Peyer's patch (tissue), 4 donors: Measurements from ENCODE around the gene PARD6B. TPM values are rescaled to one million over a fixed set of nuclear protein-coding genes. Genes with fewer than 3 reads are reported as not detected.
A peak's percentile ranks its signal among the peaks of the same experiment; 100 is the strongest.

Source experiments
- DNase-seq, 3 donors: peaks; one replicate each; pipeline ENCODE4 v3.0.0-alpha.2; 2017 to 2019
- H3K27ac ChIP-seq, 4 donors: fragments of 200-600 bp; sonication (generic); one replicate each; pipeline ENCODE4 v1.5.1; 2016 to 2019
- H3K27me3 ChIP-seq, 2 donors: fragments of 200-600 bp; sonication (generic); one replicate each; pipeline ENCODE4 v1.5.1; 2019
- H3K36me3 ChIP-seq, 3 donors: fragments of 200-600 bp; sonication (generic); one replicate each; pipeline ENCODE4 v1.5.1; 2016 to 2019
- H3K4me1 ChIP-seq, 4 donors: fragments of 200-600 bp; sonication (generic); one replicate each; pipeline ENCODE4 v1.5.1; 2016 to 2019
- H3K4me3 ChIP-seq, 4 donors: fragments of 200-600 bp; sonication (generic); 1 replicate in 3 of 4; 2 replicates in 1 of 4; pipeline ENCODE4 v1.5.1; 2016 to 2019; ENCODE audit warnings: mild to moderate bottlenecking in 1 of 4
- H3K9me3 ChIP-seq, 4 donors: fragments of 200-600 bp; sonication (generic); one replicate each; pipeline ENCODE4 v1.5.1; 2016 to 2019; ENCODE audit warnings: mild to moderate bottlenecking in 1 of 4
- CTCF ChIP-seq, 6 experiments: fragments of 450-650 bp in 4 of 6; fragments of 200-600 bp in 2 of 6; sonication (generic) in 1 of 6; IDR thresholded peaks; one replicate each; pipeline ENCODE4 v1.5.1; 2017 to 2019; ENCODE audit warnings: antibody characterized with exemption in 6 of 6, mild to moderate bottlenecking in 3 of 6, moderate library complexity in 1 of 6
- POLR2A ChIP-seq, 2 donors: fragments of 450-650 bp; IDR thresholded peaks; one replicate each; pipeline ENCODE4 v1.5.1; 2017; ENCODE audit warnings: antibody characterized with exemption in 2 of 2, mild to moderate bottlenecking in 2 of 2, moderate library complexity in 2 of 2
- total RNA-seq, 4 donors: library from RNA; depleted of rRNA; stranded (reverse); fragments of >200 nt; gene quantifications; one replicate each; pipeline ENCODE4 v1.1.0, GENCODE V29; 2016

The PARD6B gene
- total RNA-seq, 4 donors from 2014 or later: 6.6 to 27.0 (median 18.4) TPM

- no peaks in the 10 kb centered on the region for H3K27me3 ChIP-seq
Observed at GRCh38 chr20:50724851-50725723, 6.3 kb upstream of the PARD6B start.

GRCh38 chr20:50725724-50726005, 5.7 kb upstream of the PARD6B start:
- H3K27me3 ChIP-seq: no peaks in the 10 kb centered on the region
- no peaks in the 10 kb centered on the region for H3K9me3 ChIP-seq
- peak overlapping the region in 1 of 4 donors; percentile 61 for H3K27ac ChIP-seq
- TF ChIP-seq POLR2A (IDR thresholded peaks at IDR 0.05) (no peak), CTCF (IDR thresholded peaks at IDR 0.05) (no peak)
- H3K4me3 ChIP-seq: no peak overlapping the region
- no peaks in the 10 kb centered on the region for H3K36me3 ChIP-seq
- peaks cover 0 to 21% (median 2%) of the 10 kb centered on the region in 4 donors for H3K4me1 ChIP-seq
- DNase-seq: no peak

More at GRCh38 chr20:50724851-50725723, 6.3 kb upstream of the PARD6B start:
- H3K4me1 ChIP-seq: peaks cover 0 to 15% (median 0%) of the 10 kb centered on the region in 4 donors
- peak overlapping the region in 2 of 4 donors; percentile 35 to 61 for H3K27ac ChIP-seq
- no peak for DNase-seq
- no peak overlapping the region for H3K4me3 ChIP-seq
- H3K9me3 ChIP-seq: no peaks in the 10 kb centered on the region
- TF ChIP-seq CTCF (IDR thresholded peaks at IDR 0.05) (no peak), POLR2A (IDR thresholded peaks at IDR 0.05) (no peak)
- no peaks in the 10 kb centered on the region for H3K36me3 ChIP-seq

- TF ChIP-seq CTCF (IDR thresholded peaks at IDR 0.05) (no peak), POLR2A (IDR thresholded peaks at IDR 0.05) (no peak)
- Histone ChIP-seq H3K4me1 (peaks cover 0 to 26% (median 7%) of the 10 kb centered on the region in 4 donors), H3K27ac (peak overlapping the region in 1 of 4 donors; percentile 90), H3K36me3 (no peaks in the 10 kb centered on the region), H3K27me3 (no peaks in the 10 kb centered on the region), H3K4me3 (no peak overlapping the region), H3K9me3 (peaks cover 0 to 4% (median 0%) of the 10 kb centered on the region in 4 donors)
- DNase-seq: no peak
Observed at GRCh38 chr20:50726955-50727791, 4.2 kb upstream of the PARD6B start.

GRCh38 chr20:50727792-50728485, 3.4 kb upstream of the PARD6B start:
- no peak for DNase-seq
- no peak for TF ChIP-seq CTCF (IDR thresholded peaks at IDR 0.05)
- no peak for TF ChIP-seq POLR2A (IDR thresholded peaks at IDR 0.05)
- Histone ChIP-seq H3K4me1 (peaks cover 0 to 29% (median 10%) of the 10 kb centered on the region in 4 donors), H3K9me3 (peaks cover 0 to 4% (median 0%) of the 10 kb centered on the region in 4 donors), H3K36me3 (no peaks in the 10 kb centered on the region), H3K27ac (peak overlapping the region in 3 of 4 donors; percentile 67 to 90 (median 88)), H3K27me3 (no peaks in the 10 kb centered on the region), H3K4me3 (no peak overlapping the region)

GRCh38 chr20:50728486-50728980, 2.8 kb upstream of the PARD6B start:
- peaks cover 0 to 29% (median 10%) of the 10 kb centered on the region in 4 donors for H3K4me1 ChIP-seq
- DNase-seq: no peak
- H3K9me3 ChIP-seq: peaks cover 0 to 4% (median 0%) of the 10 kb centered on the region in 4 donors
- TF ChIP-seq CTCF (IDR thresholded peaks at IDR 0.05) (no peak), POLR2A (IDR thresholded peaks at IDR 0.05) (no peak)
- no peaks in the 10 kb centered on the region for H3K27me3 ChIP-seq
- H3K36me3 ChIP-seq: no peaks in the 10 kb centered on the region
- no peak overlapping the region for H3K4me3 ChIP-seq
- H3K27ac ChIP-seq: peak overlapping the region in 3 of 4 donors; percentile 67 to 90 (median 88)
